ENCODE data around the gene KMT2B.

Gene KMT2B

DNA sequence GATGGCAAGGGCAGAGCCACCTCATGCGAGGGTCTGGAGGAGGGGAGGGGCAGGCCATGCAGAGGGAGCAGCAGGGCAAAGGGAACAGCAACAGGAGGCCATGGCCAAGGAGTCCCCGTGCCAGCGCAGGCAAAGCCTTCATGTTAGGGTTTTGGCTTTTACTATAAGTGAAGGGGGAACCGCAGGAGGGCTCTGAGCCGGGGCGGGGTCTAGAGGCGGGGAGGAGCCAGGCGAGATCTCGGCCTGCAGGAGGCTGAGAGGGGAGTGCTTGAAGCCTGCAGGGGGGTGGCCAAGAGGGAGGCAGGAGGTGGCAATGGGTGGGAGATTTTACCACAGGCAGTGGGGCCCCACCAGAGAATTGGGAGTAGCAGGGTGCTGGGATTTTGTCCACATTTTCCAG lies 63.8 kb downstream of the KMT2B start:
- TF ChIP-seq, protein P1, sequence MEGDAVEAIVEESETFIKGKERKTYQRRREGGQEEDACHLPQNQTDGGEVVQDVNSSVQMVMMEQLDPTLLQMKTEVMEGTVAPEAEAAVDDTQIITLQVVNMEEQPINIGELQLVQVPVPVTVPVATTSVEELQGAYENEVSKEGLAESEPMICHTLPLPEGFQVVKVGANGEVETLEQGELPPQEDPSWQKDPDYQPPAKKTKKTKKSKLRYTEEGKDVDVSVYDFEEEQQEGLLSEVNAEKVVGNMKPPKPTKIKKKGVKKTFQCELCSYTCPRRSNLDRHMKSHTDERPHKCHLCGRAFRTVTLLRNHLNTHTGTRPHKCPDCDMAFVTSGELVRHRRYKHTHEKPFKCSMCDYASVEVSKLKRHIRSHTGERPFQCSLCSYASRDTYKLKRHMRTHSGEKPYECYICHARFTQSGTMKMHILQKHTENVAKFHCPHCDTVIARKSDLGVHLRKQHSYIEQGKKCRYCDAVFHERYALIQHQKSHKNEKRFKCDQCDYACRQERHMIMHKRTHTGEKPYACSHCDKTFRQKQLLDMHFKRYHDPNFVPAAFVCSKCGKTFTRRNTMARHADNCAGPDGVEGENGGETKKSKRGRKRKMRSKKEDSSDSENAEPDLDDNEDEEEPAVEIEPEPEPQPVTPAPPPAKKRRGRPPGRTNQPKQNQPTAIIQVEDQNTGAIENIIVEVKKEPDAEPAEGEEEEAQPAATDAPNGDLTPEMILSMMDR (IDR thresholded peaks at IDR 0.05; ENCODE audit: low read depth, low read length), result no peak
- H3K4me3 ChIP-seq (ENCODE audit: low read depth, low read length), result no peak overlapping the region

- no peak overlapping the region for H3K4me3 ChIP-seq (ENCODE audit: low read depth, low read length)
- TF ChIP-seq, protein P1 (IDR thresholded peaks at IDR 0.05; ENCODE audit: low read depth, low read length), result no peak
Measured at GRCh38 chr19:35782589-35782988, 64.8 kb downstream of the KMT2B start.

- H3K4me3 ChIP-seq (ENCODE audit: low read depth, low read length), result no peak overlapping the region
- TF ChIP-seq, protein P1 (IDR thresholded peaks at IDR 0.05; ENCODE audit: low read depth, low read length), result no peak
Measured at GRCh38 chr19:35783469-35784434, 65.9 kb downstream of the KMT2B start.

- TF ChIP-seq, protein P1 (IDR thresholded peaks at IDR 0.05; ENCODE audit: low read depth, low read length), result no peak
- H3K4me3 ChIP-seq (ENCODE audit: low read depth, low read length), result no peak overlapping the region
Measured at GRCh38 chr19:35784503-35785338, 66.9 kb downstream of the KMT2B start.

DNA sequence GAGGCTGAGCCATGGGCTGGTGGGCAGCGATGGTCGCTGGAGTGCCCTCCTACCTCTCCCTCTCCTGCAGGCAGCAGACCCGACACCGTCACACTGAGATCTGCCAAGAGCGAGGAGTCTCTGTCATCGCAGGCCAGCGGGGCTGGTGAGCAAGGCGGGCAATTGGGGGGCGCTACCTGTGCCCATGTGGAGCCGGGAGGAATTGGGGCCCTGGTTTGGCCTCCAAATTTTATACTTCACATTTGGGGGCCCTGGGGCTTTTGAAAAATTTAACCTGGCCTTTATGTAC lies 67.5 kb downstream of the KMT2B start:
- TF ChIP-seq, protein P1 (IDR thresholded peaks at IDR 0.05; ENCODE audit: low read depth, low read length), result no peak
- H3K4me3 ChIP-seq (ENCODE audit: low read depth, low read length), result no peak overlapping the region

GRCh38 chr19:35786299-35787160 lies 68.7 kb downstream of the KMT2B start:
- no peak overlapping the region for H3K4me3 ChIP-seq (ENCODE audit: low read depth, low read length)
- TF ChIP-seq, protein P1 (IDR thresholded peaks at IDR 0.05; ENCODE audit: low read depth, low read length), result no peak

Data from WI38 (cell line).